Measurements from ENCODE around the gene MDH1.

MDH1 gene

DNA sequence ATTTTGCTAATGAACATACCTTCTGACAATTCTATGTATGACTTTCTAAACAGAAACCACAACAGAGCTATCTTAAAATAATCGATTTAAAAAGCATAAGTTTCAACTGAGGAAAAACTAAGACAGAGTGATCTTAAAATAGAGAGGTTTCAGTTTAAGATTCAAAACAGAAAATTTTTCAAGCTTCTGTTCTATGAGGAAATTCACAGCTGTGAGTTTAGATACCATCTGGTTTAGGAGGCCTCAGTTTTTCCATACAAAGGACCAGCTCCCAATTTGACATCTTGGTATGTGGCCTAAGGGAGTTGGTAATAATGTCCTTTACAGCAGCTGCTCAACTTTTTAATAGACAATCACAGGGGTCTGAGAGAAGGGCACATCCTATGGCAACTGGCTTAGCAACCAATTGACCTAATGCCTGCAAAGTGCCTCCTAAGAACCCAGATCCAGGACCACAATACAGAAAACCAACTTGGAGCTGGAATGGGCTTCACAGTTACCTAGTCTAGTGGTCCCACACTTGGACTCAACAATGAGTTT is 39.7 kb downstream of the MDH1 start:
- in situ Hi-C loops (cut with HindIII; ENCODE audit: low sequenced_read_pairs): no loop called here

DNA sequence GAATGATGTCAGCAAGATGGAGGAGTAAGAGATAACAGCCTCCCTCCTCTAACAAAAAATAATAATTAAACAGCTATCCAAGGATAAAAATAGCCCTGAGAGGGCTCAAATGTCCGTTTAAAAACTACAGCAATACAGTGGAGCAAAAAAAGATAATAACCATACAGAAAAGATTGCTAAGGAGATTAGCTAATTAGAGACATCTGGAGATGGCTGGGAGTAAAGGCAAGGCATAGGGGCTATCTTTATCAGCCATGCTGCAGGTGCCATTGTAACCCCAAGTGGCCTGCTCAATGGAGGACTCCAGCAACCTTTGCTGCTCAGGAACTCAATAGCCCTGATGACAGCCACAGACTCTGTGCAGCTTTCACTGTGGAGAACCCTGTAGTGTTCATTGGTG is 42.7 kb downstream of the MDH1 start:
- in situ Hi-C loops (cut with HindIII; ENCODE audit: low sequenced_read_pairs): no loop called here

DNA sequence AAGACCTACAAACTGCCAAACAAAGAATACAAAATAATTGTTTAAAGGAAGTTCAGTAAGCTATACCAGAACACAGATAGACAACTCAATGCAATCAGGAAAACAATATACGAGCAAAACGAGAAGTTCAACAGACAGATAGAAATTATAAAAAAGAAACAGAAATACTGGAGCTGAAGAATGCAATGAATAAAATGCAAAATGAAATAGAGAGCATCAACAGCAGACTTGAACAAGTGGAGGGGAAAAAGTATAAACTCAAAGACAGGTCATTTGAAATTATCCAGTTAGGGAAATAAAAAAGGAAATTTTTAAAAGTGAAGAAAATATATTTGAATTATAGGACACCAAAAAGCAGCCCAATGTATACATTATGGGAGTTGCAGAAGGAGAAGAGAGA is 43.6 kb downstream of the MDH1 start:
- in situ Hi-C loops (cut with HindIII; ENCODE audit: low sequenced_read_pairs): no loop called here

DNA sequence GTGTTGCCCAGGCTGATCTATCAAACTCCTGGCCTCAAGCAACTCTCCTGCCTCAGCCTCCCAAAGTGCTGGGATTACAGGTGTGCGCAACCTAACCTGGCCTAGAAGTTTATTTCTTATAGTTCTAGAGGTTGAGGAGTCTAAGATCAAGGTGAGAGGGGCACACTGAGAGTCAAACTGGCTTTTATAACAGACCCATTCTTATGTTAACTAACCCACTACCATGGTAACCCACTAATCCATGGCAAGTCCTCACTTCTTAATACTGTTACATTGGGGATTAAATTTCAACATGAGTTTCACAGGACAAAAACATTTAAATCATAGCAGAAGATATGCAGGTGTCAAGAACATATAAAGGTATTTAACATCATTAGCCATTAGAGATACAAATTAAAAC is 50.6 kb downstream of the MDH1 start:
- in situ Hi-C loops (cut with HindIII; ENCODE audit: low sequenced_read_pairs): no loop called here

GRCh38 chr2:63642946-63643345 is 54.2 kb downstream of the MDH1 start:
- in situ Hi-C loops (cut with HindIII; ENCODE audit: low sequenced_read_pairs): no loop called here

DNA sequence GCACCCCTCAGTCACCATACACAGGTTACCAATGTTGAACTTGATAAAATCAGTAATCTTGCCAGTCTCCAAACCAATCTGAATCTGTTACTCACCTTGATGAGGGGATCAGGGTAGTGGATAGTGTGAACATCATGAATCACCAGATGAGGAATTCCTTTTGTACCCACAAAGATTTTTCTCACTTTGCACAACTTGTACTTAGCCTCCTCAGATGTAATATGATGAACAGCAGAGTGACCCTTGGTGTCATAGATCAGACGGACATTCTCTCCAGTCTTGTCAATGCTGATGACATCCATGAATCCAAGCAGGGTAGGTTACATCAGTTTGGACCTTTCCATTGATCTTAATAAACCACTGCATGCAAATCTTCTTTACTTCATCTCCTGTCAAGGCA is 54.7 kb downstream of the MDH1 start:
- in situ Hi-C loops (cut with HindIII; ENCODE audit: low sequenced_read_pairs): no loop called here

DNA sequence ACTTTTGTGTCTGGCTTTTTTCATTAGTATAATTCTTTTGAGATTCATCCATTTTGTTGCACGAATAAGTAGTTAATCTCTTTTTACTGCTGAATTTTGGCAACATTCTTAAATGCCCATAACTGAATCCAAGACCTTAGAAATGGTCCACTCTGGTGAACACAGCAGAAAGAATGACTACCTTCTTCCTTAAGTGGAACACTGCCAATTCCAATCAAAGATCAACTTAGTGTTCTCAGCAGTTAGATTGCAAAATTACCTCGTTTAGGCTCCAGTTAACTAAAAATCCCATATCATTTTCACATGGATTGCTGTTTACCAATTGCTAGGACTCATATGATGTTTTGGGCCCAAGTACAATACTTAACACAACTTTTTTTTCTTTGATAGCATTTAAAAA is 59.9 kb downstream of the MDH1 start:
- in situ Hi-C loops (cut with HindIII; ENCODE audit: low sequenced_read_pairs): no loop called here

GRCh38 chr2:63649829-63650228 is 61.1 kb downstream of the MDH1 start:
- in situ Hi-C loops (cut with HindIII; ENCODE audit: low sequenced_read_pairs): no loop called here

- in situ Hi-C loops (cut with HindIII; ENCODE audit: low sequenced_read_pairs): no loop called here
These were observed 62.0 kb downstream of the MDH1 start for GRCh38 chr2:63650756-63651155.

DNA sequence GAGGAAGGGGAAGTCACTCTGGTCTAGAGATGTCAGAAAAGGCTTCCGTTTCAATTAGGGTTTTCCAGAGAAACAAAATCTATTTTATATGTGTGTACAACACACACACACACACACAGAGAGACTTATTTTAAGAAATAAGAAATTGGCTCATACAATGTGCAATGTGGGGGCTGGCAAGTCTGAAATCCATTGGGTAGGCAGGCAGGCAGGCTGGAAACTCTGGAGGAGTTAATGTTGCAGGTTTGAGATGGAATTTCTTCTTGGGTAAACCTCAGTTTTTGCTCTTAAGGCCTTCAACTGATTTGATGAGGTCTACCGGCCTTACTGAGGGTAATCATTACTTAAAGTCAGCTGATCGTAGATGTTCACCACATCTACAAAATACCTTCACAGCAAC is 62.6 kb downstream of the MDH1 start:
- in situ Hi-C loops (cut with HindIII; ENCODE audit: low sequenced_read_pairs): no loop called here

- in situ Hi-C loops (cut with HindIII; ENCODE audit: low sequenced_read_pairs): no loop called here
These were observed 63.3 kb downstream of the MDH1 start for GRCh38 chr2:63651861-63652651.

- in situ Hi-C loops (cut with HindIII; ENCODE audit: low sequenced_read_pairs): no loop called here
These were observed 63.9 kb downstream of the MDH1 start for GRCh38 chr2:63652652-63652985.

DNA sequence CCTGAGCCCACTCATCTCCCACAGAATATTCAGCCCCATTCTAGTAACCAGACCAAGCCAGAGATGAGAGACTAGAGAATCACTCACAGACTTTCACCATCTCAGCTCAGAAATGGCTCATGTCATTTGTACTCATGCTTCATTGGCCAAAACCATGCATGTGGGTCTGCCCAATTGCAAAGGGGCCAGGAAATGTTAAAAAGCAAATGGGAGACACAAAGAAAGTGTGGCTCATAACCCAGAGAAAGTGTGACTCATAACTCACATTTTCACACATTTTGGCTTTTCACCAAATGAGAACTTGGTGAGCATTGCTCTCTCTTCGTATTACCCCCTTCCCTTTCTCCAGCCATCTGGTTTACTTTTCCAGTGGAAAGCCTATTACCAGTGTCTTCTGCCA is 66.2 kb downstream of the MDH1 start:
- in situ Hi-C loops (cut with HindIII; ENCODE audit: low sequenced_read_pairs): no loop called here

Data from DLD1 (cell line).